ENCODE measurements around the gene PHC2. TPM values are rescaled to one million over a fixed set of nuclear protein-coding genes. Genes with fewer than 3 reads are reported as not detected.

PHC2 gene
- polyA plus RNA-seq, 1 donor from 2014 or later = 171 TPM

DNA sequence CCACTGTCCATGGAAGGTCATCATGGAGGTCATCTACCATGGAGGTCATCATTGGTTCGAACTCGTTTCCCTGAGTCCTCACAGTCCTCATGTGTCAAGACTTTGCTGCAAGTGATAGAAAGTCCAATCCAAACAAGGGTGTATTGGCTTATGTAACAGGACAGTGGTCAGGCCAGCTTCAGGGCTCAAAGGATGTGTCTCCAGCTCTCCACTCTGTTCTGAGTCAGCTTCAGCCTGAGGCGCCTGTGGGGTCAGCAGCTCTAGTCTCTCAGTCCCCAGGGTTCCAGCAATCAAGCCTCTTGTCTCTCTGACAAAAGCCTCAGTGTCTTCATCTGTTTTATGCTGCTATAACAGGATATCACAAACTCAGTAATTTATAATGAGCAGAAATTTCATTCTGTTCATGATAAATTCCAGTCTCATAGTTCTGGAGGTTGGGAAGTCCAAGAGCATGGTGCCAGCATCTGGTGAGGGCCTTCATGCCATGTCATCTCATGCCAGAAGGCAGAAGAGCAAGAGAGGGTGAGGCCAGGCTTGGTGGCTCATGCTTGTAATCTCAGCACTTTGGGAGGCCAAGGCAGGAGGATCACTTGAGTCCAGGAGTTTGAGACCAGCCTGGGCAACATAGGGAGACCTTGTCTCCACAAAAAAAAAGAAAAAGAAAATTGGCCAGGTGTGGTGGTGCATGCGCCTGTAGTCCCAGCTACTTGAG is 129.5 kb downstream of the PHC2 start:
- H3K9me2 ChIP-seq (ENCODE audit: insufficient read depth, low read length) = no peaks in the 10 kb centered on the region
- no peaks in the 10 kb centered on the region for H3K79me2 ChIP-seq (replicated peaks; ENCODE audit: insufficient read depth, low read length)
- no peak overlapping the region for H2AFZ ChIP-seq (ENCODE audit: low read depth, low read length)
- H3K4me2 ChIP-seq (ENCODE audit: low read length) = no peak overlapping the region
- H3K4me3 ChIP-seq (ENCODE audit: low read length) = no peak overlapping the region
- H3F3A ChIP-seq (ENCODE audit: insufficient read depth, low read length, poor library complexity, severe bottlenecking) = no peaks in the 10 kb centered on the region
- H3K27ac ChIP-seq (ENCODE audit: low read length) = no peak overlapping the region
- H3K36me3 ChIP-seq (ENCODE audit: insufficient read depth, low read length) = no peaks in the 10 kb centered on the region
- no peaks in the 10 kb centered on the region for H4K20me1 ChIP-seq (ENCODE audit: insufficient read depth)
- H3K27me3 ChIP-seq (ENCODE audit: insufficient read depth, low read depth, low read length) = no peaks in the 10 kb centered on the region
- H3K9ac ChIP-seq (ENCODE audit: low read length) = no peak overlapping the region
- no peak for TF ChIP-seq SMC3 (conservative IDR thresholded peaks at IDR 0.05; ENCODE audit: poor library complexity)
- TF ChIP-seq MXI1 (conservative IDR thresholded peaks at IDR 0.05; ENCODE audit: poor library complexity, severe bottlenecking) = no peak
- TF ChIP-seq EP300 (conservative IDR thresholded peaks at IDR 0.05; ENCODE audit: poor library complexity, severe bottlenecking) = no peak
- H3K9me3 ChIP-seq (ENCODE audit: low read length) = no peaks in the 10 kb centered on the region

DNA sequence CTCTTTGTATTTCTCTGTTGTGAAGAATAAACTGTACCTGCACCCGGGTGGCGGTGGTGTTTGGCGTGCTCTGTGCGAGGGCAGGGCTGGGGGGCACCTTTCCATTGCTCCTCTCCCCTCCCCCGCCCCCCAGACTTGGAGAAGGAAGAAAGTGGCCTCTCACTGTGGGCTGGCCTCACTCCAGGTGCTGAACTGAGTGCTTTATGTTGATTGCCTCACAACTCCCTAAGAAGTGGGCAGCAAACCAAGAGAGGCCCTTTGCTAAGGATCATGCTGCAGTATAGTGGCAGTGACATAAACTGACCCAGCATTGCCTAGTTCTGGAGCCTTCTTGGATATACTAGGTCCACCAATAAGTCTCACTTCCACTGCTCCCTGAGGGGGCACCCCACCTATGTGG is 130.2 kb downstream of the PHC2 start:
- H3K9ac ChIP-seq (ENCODE audit: low read length) = no peak overlapping the region
- no peak overlapping the region for H2AFZ ChIP-seq (ENCODE audit: low read depth, low read length)
- TF ChIP-seq SMC3 (conservative IDR thresholded peaks at IDR 0.05; ENCODE audit: poor library complexity) (no peak), POLR2AphosphoS5 (IDR thresholded peaks at IDR 0.05) (no peak), REST (IDR thresholded peaks at IDR 0.05; ENCODE audit: borderline replicate concordance) (no peak), EP300 (conservative IDR thresholded peaks at IDR 0.05; ENCODE audit: poor library complexity, severe bottlenecking) (no peak)
- TF ChIP-seq, protein P1, sequence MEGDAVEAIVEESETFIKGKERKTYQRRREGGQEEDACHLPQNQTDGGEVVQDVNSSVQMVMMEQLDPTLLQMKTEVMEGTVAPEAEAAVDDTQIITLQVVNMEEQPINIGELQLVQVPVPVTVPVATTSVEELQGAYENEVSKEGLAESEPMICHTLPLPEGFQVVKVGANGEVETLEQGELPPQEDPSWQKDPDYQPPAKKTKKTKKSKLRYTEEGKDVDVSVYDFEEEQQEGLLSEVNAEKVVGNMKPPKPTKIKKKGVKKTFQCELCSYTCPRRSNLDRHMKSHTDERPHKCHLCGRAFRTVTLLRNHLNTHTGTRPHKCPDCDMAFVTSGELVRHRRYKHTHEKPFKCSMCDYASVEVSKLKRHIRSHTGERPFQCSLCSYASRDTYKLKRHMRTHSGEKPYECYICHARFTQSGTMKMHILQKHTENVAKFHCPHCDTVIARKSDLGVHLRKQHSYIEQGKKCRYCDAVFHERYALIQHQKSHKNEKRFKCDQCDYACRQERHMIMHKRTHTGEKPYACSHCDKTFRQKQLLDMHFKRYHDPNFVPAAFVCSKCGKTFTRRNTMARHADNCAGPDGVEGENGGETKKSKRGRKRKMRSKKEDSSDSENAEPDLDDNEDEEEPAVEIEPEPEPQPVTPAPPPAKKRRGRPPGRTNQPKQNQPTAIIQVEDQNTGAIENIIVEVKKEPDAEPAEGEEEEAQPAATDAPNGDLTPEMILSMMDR (IDR thresholded peaks at IDR 0.05; ENCODE audit: poor library complexity, severe bottlenecking) = no peak
- H3K79me2 ChIP-seq (replicated peaks; ENCODE audit: insufficient read depth, low read length) = no peaks in the 10 kb centered on the region
- no peaks in the 10 kb centered on the region for H4K20me1 ChIP-seq (ENCODE audit: insufficient read depth)
- H3K27me3 ChIP-seq (ENCODE audit: insufficient read depth, low read depth, low read length) = no peaks in the 10 kb centered on the region
- H3K27ac ChIP-seq (ENCODE audit: low read length) = no peak overlapping the region
- H3K9me2 ChIP-seq (ENCODE audit: insufficient read depth, low read length) = no peaks in the 10 kb centered on the region
- H3K4me2 ChIP-seq (ENCODE audit: low read length) = no peak overlapping the region
- no peaks in the 10 kb centered on the region for H3K9me3 ChIP-seq (ENCODE audit: low read length)
- no peaks in the 10 kb centered on the region for H3K36me3 ChIP-seq (ENCODE audit: insufficient read depth, low read length)
- H3F3A ChIP-seq (ENCODE audit: insufficient read depth, low read length, poor library complexity, severe bottlenecking) = no peaks in the 10 kb centered on the region
- H3K4me3 ChIP-seq (ENCODE audit: low read length) = no peak overlapping the region

DNA sequence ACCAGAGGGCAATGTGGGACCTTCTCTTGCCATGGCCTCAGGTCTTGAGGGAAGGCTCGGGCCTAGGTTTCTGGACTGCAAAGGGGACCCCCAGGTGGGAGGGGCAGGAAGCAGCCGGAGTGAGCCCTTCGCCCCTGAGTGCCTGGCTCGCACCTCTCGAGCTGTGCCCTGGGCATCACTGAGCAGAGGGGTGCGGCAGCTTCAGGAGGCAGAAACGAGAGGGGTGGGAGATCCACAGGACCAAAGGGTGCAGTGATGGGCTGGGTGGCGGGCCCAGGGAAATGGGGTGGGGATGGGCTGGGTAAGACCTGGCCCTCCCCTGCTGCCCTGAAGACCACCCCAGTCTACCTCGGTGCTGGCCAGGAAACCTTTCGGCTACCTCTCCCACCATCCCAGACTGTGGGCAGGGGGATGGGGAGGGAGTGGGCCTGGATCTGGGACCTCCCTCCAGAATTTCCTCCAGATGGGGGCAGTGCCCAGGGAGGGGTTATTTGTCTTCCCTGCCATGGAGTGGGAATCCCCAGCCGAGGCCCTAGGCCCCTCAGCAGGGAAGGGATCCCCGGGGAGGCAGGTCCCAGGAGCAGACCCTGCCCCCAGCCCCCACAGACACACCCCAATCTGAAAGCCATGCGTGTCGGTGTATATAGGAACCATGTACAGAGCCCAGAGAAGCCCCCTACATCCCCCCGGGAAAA is 131.3 kb downstream of the PHC2 start:
- H3K4me2 ChIP-seq (ENCODE audit: low read length) = no peak overlapping the region
- H3K36me3 ChIP-seq (ENCODE audit: insufficient read depth, low read length) = no peaks in the 10 kb centered on the region
- H3K27me3 ChIP-seq (ENCODE audit: insufficient read depth, low read depth, low read length) = no peaks in the 10 kb centered on the region
- H3K79me2 ChIP-seq (replicated peaks; ENCODE audit: insufficient read depth, low read length) = no peaks in the 10 kb centered on the region
- no peaks in the 10 kb centered on the region for H3F3A ChIP-seq (ENCODE audit: insufficient read depth, low read length, poor library complexity, severe bottlenecking)
- H3K9me3 ChIP-seq (ENCODE audit: low read length) = no peaks in the 10 kb centered on the region
- no peak overlapping the region for H3K27ac ChIP-seq (ENCODE audit: low read length)
- no peak overlapping the region for H3K9ac ChIP-seq (ENCODE audit: low read length)
- no peak overlapping the region for H2AFZ ChIP-seq (ENCODE audit: low read depth, low read length)
- no peaks in the 10 kb centered on the region for H3K9me2 ChIP-seq (ENCODE audit: insufficient read depth, low read length)
- TF ChIP-seq MXI1 (conservative IDR thresholded peaks at IDR 0.05; ENCODE audit: poor library complexity, severe bottlenecking) (no peak), POLR2AphosphoS5 (IDR thresholded peaks at IDR 0.05) (no peak), RAD21 (conservative IDR thresholded peaks at IDR 0.05) (no peak), EP300 (conservative IDR thresholded peaks at IDR 0.05; ENCODE audit: poor library complexity, severe bottlenecking) (no peak), EZH2 (IDR thresholded peaks at IDR 0.05; ENCODE audit: borderline replicate concordance, insufficient read depth, low read length, poor library complexity, severe bottlenecking) (no peak), SMC3 (conservative IDR thresholded peaks at IDR 0.05; ENCODE audit: poor library complexity) (no peak)
- H3K4me3 ChIP-seq (ENCODE audit: low read length) = no peak overlapping the region
- no peaks in the 10 kb centered on the region for H4K20me1 ChIP-seq (ENCODE audit: insufficient read depth)

Data from neural cell (in vitro differentiated cells).